HG02763 (cell line): ENCODE results near the gene ZFYVE19.
"Not testable (repeated sequence)": the region's sequence is repeated elsewhere in the genome, so short reads cannot be mapped to it uniquely, and the experiment has no call there.

Source experiments
- ATAC-seq: cut with Tn5 transposase; IDR thresholded peaks from one replicate; pipeline ENCODE4 v1.9.1; 2021; ENCODE audit warnings: mild to moderate bottlenecking, moderate library complexity; ENCODE audit not compliant: unreplicated experiment

ZFYVE19 gene

GRCh38 chr15:40845511-40846284 lies 38.8 kb downstream of the ZFYVE19 start:
- ATAC-seq = no peak

GRCh38 chr15:40846841-40847222 lies 39.9 kb downstream of the ZFYVE19 start:
- no peak for ATAC-seq

- no peak for ATAC-seq
These were observed 40.5 kb downstream of the ZFYVE19 start for GRCh38 chr15:40847223-40847961.

GRCh38 chr15:40850576-40851112 lies 43.8 kb downstream of the ZFYVE19 start:
- ATAC-seq = no peak

- no peak for ATAC-seq
These were observed 45.6 kb downstream of the ZFYVE19 start for GRCh38 chr15:40852529-40852928.

- no peak for ATAC-seq
These were observed 46.5 kb downstream of the ZFYVE19 start for GRCh38 chr15:40853241-40853890.

GRCh38 chr15:40854161-40854560 lies 47.3 kb downstream of the ZFYVE19 start:
- no peak for ATAC-seq

- ATAC-seq = no peak
These were observed 48.9 kb downstream of the ZFYVE19 start for GRCh38 chr15:40855706-40856234.

GRCh38 chr15:40856746-40857145 lies 49.9 kb downstream of the ZFYVE19 start:
- ATAC-seq = no peak

GRCh38 chr15:40857601-40858341 lies 50.9 kb downstream of the ZFYVE19 start:
- ATAC-seq = no peak

- ATAC-seq = no peak
These were observed 51.8 kb downstream of the ZFYVE19 start for GRCh38 chr15:40858706-40859105.

GRCh38 chr15:40859206-40859851 lies 52.4 kb downstream of the ZFYVE19 start:
- ATAC-seq = peak; percentile 59

GRCh38 chr15:40861147-40861546 lies 54.3 kb downstream of the ZFYVE19 start:
- not testable (repeated sequence) for ATAC-seq

GRCh38 chr15:40863660-40864270 lies 56.9 kb downstream of the ZFYVE19 start:
- no peak for ATAC-seq
